SK-N-SH treated with all-trans-retinoic acid at 6 μM for 48 hours (cell line): ENCODE data around the gene SLC35G4.

Experiments
- GLIS3 ChIP-seq: fragments of 250-450 bp; sonication (Bioruptor Pico); IDR thresholded peaks from 2 replicates; pipeline ENCODE4 v1.5.0; 2020; ENCODE audit warnings: mild to moderate bottlenecking, moderate library complexity
- PATZ1 ChIP-seq: fragments of 250-450 bp; sonication (Bioruptor Pico); IDR thresholded peaks from 2 replicates; pipeline ENCODE4 v1.8.0; 2020; ENCODE audit warnings: mild to moderate bottlenecking, moderate library complexity, borderline replicate concordance
- PPARA ChIP-seq: fragments of 250-450 bp; sonication (Bioruptor Pico); IDR thresholded peaks from 2 replicates; pipeline ENCODE4 v1.5.0; 2020; ENCODE audit warnings: mild to moderate bottlenecking, borderline replicate concordance
- ZNF565 ChIP-seq: fragments of 450-650 bp; formaldehyde crosslinking; conservative IDR thresholded peaks from 2 replicates; pipeline ENCODE4 v1.5.0; 2020; ENCODE audit warnings: low read depth, mild to moderate bottlenecking, moderate library complexity
- TF ChIP-seq, protein P1 (sequence below): fragments of 250-450 bp; sonication (Bioruptor Pico); IDR thresholded peaks from 2 replicates; pipeline ENCODE4 v1.5.1; 2020; ENCODE audit warnings: low read depth, mild to moderate bottlenecking, moderate library complexity

- no peak for TF ChIP-seq PATZ1 (CRISPR knock-in tag)
- no peak for TF ChIP-seq PPARA (CRISPR knock-in tag)
- no peak for TF ChIP-seq GLIS3 (CRISPR knock-in tag)
- no peak for TF ChIP-seq ZNF565 (CRISPR knock-in tag)
- TF ChIP-seq, protein P1, sequence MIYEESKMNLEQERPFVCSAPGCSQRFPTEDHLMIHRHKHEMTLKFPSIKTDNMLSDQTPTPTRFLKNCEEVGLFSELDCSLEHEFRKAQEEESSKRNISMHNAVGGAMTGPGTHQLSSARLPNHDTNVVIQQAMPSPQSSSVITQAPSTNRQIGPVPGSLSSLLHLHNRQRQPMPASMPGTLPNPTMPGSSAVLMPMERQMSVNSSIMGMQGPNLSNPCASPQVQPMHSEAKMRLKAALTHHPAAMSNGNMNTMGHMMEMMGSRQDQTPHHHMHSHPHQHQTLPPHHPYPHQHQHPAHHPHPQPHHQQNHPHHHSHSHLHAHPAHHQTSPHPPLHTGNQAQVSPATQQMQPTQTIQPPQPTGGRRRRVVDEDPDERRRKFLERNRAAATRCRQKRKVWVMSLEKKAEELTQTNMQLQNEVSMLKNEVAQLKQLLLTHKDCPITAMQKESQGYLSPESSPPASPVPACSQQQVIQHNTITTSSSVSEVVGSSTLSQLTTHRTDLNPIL = no peak
These were observed 48.1 kb upstream of the SLC35G4 start for GRCh38 chr18:11561293-11561692.
